OCI-LY1 (cell line): Measurements from ENCODE around the gene PATJ.

Experiments
- H2AFZ ChIP-seq: fragments of 200-600 bp; sonication (generic), shearing (Covaris generic); 2 replicates; pipeline ENCODE4 v1.6.0; 2014; ENCODE audit warnings: antibody characterized with exemption, mild to moderate bottlenecking, low read length
- H3F3A ChIP-seq: fragments of 200-600 bp; sonication (generic), shearing (Covaris generic); 2 replicates; pipeline ENCODE4 v1.6.0; 2014; ENCODE audit warnings: mild to moderate bottlenecking, antibody characterized with exemption, low read length, moderate library complexity; ENCODE audit not compliant: insufficient read depth
- H3K27ac ChIP-seq: fragments of 200-600 bp; sonication (generic); 2 replicates; pipeline ENCODE4 v1.5.1; 2014; ENCODE audit warnings: low read length, mixed run types, mild to moderate bottlenecking, low read depth; ENCODE audit not compliant: poor library complexity, severe bottlenecking
- H3K27me3 ChIP-seq: fragments of 200-600 bp; sonication (generic); 2 replicates; pipeline ENCODE4 v1.6.0; 2014; ENCODE audit warnings: antibody characterized with exemption, mild to moderate bottlenecking, low read length, moderate library complexity; ENCODE audit not compliant: insufficient read depth
- H3K36me3 ChIP-seq: fragments of 200-600 bp; sonication (generic); 2 replicates; pipeline ENCODE4 v1.6.1; 2014; ENCODE audit warnings: mild to moderate bottlenecking, antibody characterized with exemption, low read length, moderate library complexity, mixed read lengths; ENCODE audit not compliant: insufficient read depth
- H3K4me1 ChIP-seq: fragments of 200-600 bp; sonication (generic); 2 replicates; pipeline ENCODE4 v1.5.1; 2014; ENCODE audit warnings: mild to moderate bottlenecking, low read length, moderate library complexity; ENCODE audit not compliant: insufficient read depth, severe bottlenecking
- H3K4me2 ChIP-seq: fragments of 200-600 bp; sonication (generic), shearing (Covaris generic); 2 replicates; pipeline ENCODE4 v1.6.1; 2014; ENCODE audit warnings: low read length
- H3K4me3 ChIP-seq: fragments of 200-600 bp; sonication (generic); 2 replicates; pipeline ENCODE4 v1.5.1; 2014; ENCODE audit warnings: low read length, low read depth, mild to moderate bottlenecking, mixed read lengths; ENCODE audit not compliant: poor library complexity, severe bottlenecking
- H3K79me2 ChIP-seq: fragments of 200-600 bp; shearing (Covaris generic); 2 replicates; pipeline ENCODE4 v1.6.1; 2016; ENCODE audit warnings: mixed run types, low read length, mixed read lengths; ENCODE audit not compliant: insufficient read depth
- H3K9ac ChIP-seq: fragments of 200-600 bp; sonication (generic), shearing (Covaris generic); 2 replicates; pipeline ENCODE4 v1.6.1; 2014; ENCODE audit warnings: mild to moderate bottlenecking, low read length, mixed read lengths
- H3K9me2 ChIP-seq: fragments of 200-600 bp; sonication (generic), shearing (Covaris generic); 2 replicates; pipeline ENCODE4 v1.6.1; 2014; ENCODE audit warnings: low read depth, mild to moderate bottlenecking, low read length, mixed read lengths
- H3K9me3 ChIP-seq: fragments of 200-600 bp; shearing (Covaris generic); 2 replicates; pipeline ENCODE4 v1.6.1; 2014; ENCODE audit warnings: low read length, mixed read lengths
- H4K20me1 ChIP-seq: fragments of 200-600 bp; sonication (generic), shearing (Covaris generic); 2 replicates; pipeline ENCODE4 v1.6.0; 2016; ENCODE audit warnings: mild to moderate bottlenecking, low read length; ENCODE audit not compliant: insufficient read depth
- CTCF ChIP-seq: fragments of 200-600 bp; sonication (generic), shearing (Covaris generic); IDR thresholded peaks from 2 replicates; pipeline ENCODE4 v1.5.1; 2017; ENCODE audit warnings: mild to moderate bottlenecking, antibody characterized with exemption, low read length, moderate library complexity, mixed read lengths
- EZH2 ChIP-seq: fragments of 200-600 bp; sonication (generic), shearing (Covaris generic); IDR thresholded peaks from 2 replicates; pipeline ENCODE4 v1.8.0; 2017; ENCODE audit warnings: borderline replicate concordance, mixed run types, mild to moderate bottlenecking, antibody characterized with exemption, low read length, moderate library complexity, mixed read lengths

The PATJ gene

GRCh38 chr1:61753998-61754508, 11.8 kb downstream of the PATJ start:
- Histone ChIP-seq H3K9me3 (no peaks in the 10 kb centered on the region), H3K9me2 (no peaks in the 10 kb centered on the region)

GRCh38 chr1:61754545-61754944, 12.3 kb downstream of the PATJ start:
- H3K36me3 ChIP-seq, result no peaks in the 10 kb centered on the region
- no peak overlapping the region for H3K4me2 ChIP-seq
- TF ChIP-seq EZH2 (no peak), CTCF (no peak)
- no peak overlapping the region for H3K9ac ChIP-seq
- no peak overlapping the region for H3K27ac ChIP-seq
- H3K27me3 ChIP-seq, result no peaks in the 10 kb centered on the region
- no peaks in the 10 kb centered on the region for H3K4me1 ChIP-seq
- H2AFZ ChIP-seq, result no peak overlapping the region
- H3K9me2 ChIP-seq, result no peaks in the 10 kb centered on the region
- no peaks in the 10 kb centered on the region for H4K20me1 ChIP-seq
- no peaks in the 10 kb centered on the region for H3F3A ChIP-seq
- H3K79me2 ChIP-seq, result no peaks in the 10 kb centered on the region
- no peak overlapping the region for H3K4me3 ChIP-seq
- H3K9me3 ChIP-seq, result no peaks in the 10 kb centered on the region

More at GRCh38 chr1:61753998-61754508, 11.8 kb downstream of the PATJ start:
- Histone ChIP-seq H3K4me1 (no peaks in the 10 kb centered on the region), H3K79me2 (no peaks in the 10 kb centered on the region), H3K27ac (no peak overlapping the region), H3K9ac (no peak overlapping the region), H3K4me2 (no peak overlapping the region), H3K36me3 (no peaks in the 10 kb centered on the region), H3K27me3 (no peaks in the 10 kb centered on the region), H3F3A (no peaks in the 10 kb centered on the region), H2AFZ (no peak overlapping the region), H4K20me1 (no peaks in the 10 kb centered on the region), H3K4me3 (no peak overlapping the region)
- no peak for TF ChIP-seq EZH2
- no peak for TF ChIP-seq CTCF

- no peak overlapping the region for H3K4me2 ChIP-seq
- no peaks in the 10 kb centered on the region for H3K9me3 ChIP-seq
- no peak overlapping the region for H3K4me3 ChIP-seq
- H3K27me3 ChIP-seq, result no peaks in the 10 kb centered on the region
- H3K27ac ChIP-seq, result no peak overlapping the region
- H3K9ac ChIP-seq, result no peak overlapping the region
- H3K79me2 ChIP-seq, result no peaks in the 10 kb centered on the region
- no peaks in the 10 kb centered on the region for H4K20me1 ChIP-seq
- H2AFZ ChIP-seq, result no peak overlapping the region
- TF ChIP-seq EZH2, result no peak
- no peak for TF ChIP-seq CTCF
- H3K4me1 ChIP-seq, result no peaks in the 10 kb centered on the region
- no peaks in the 10 kb centered on the region for H3K9me2 ChIP-seq
- H3K36me3 ChIP-seq, result no peaks in the 10 kb centered on the region
- H3F3A ChIP-seq, result no peaks in the 10 kb centered on the region
Observed at GRCh38 chr1:61756773-61757172, 14.5 kb downstream of the PATJ start.
